ENCODE data around the gene VIPR2.

The VIPR2 gene

GRCh38 chr7:159035571-159036073, 109.0 kb downstream of the VIPR2 start:
- no peak for TF ChIP-seq CTCF (IDR thresholded peaks at IDR 0.05; ENCODE audit: low read depth, low read length, missing control alignments)
- H3K4me3 ChIP-seq (ENCODE audit: low read depth, low read length), result no peak overlapping the region
- in situ Hi-C loops (cut with HindIII; ENCODE audit: low sequenced_read_pairs), result no loop called here
- DNase-seq (ENCODE audit: low read depth), result no peak

GRCh38 chr7:159034988-159035387, 109.7 kb downstream of the VIPR2 start:
- no peak for TF ChIP-seq CTCF (IDR thresholded peaks at IDR 0.05; ENCODE audit: low read depth, low read length, missing control alignments)
- in situ Hi-C loops (cut with HindIII; ENCODE audit: low sequenced_read_pairs), result no loop called here
- no peak overlapping the region for H3K4me3 ChIP-seq (ENCODE audit: low read depth, low read length)
- no peak for DNase-seq (ENCODE audit: low read depth)

GRCh38 chr7:159034394-159034793, 110.3 kb downstream of the VIPR2 start:
- H3K4me3 ChIP-seq (ENCODE audit: low read depth, low read length), result no peak overlapping the region
- TF ChIP-seq CTCF (IDR thresholded peaks at IDR 0.05; ENCODE audit: low read depth, low read length, missing control alignments), result no peak
- in situ Hi-C loops (cut with HindIII; ENCODE audit: low sequenced_read_pairs), result no loop called here
- no peak for DNase-seq (ENCODE audit: low read depth)

- no peak overlapping the region for H3K4me3 ChIP-seq (ENCODE audit: low read depth, low read length)
- no peak for DNase-seq (ENCODE audit: low read depth)
- in situ Hi-C loops (cut with HindIII; ENCODE audit: low sequenced_read_pairs), result no loop called here
- no peak for TF ChIP-seq CTCF (IDR thresholded peaks at IDR 0.05; ENCODE audit: low read depth, low read length, missing control alignments)
Observed at GRCh38 chr7:159033956-159034355, 110.7 kb downstream of the VIPR2 start.

- TF ChIP-seq CTCF (IDR thresholded peaks at IDR 0.05; ENCODE audit: low read depth, low read length, missing control alignments), result no peak
- no peak overlapping the region for H3K4me3 ChIP-seq (ENCODE audit: low read depth, low read length)
- in situ Hi-C loops (cut with HindIII; ENCODE audit: low sequenced_read_pairs), result no loop called here
- no peak for DNase-seq (ENCODE audit: low read depth)
Observed at GRCh38 chr7:159033473-159033825, 111.2 kb downstream of the VIPR2 start.

GRCh38 chr7:159032753-159033472, 111.8 kb downstream of the VIPR2 start:
- no peak for TF ChIP-seq CTCF (IDR thresholded peaks at IDR 0.05; ENCODE audit: low read depth, low read length, missing control alignments)
- in situ Hi-C loops (cut with HindIII; ENCODE audit: low sequenced_read_pairs), result no loop called here
- H3K4me3 ChIP-seq (ENCODE audit: low read depth, low read length), result no peak overlapping the region
- DNase-seq (ENCODE audit: low read depth), result no peak
